T-helper 2 cell treated with Interferon-gamma antibody and Interleukin-4, amounts not matched to agents 100 ng/mL and 5 ng/mL, for 36 hours (primary cell): Measurements from ENCODE around the gene SPINDOC. TPM values are rescaled to one million over a fixed set of nuclear protein-coding genes. Genes with fewer than 3 reads are reported as not detected.
"Not testable (repeated sequence)": the region's sequence is repeated elsewhere in the genome, so short reads cannot be mapped to it uniquely, and the experiment has no call there.

ENCODE experiments used
- intact Hi-C: fragments of 100-400 bp; cut with micrococcal nuclease; formaldehyde crosslinking; loops from one replicate; pipeline ENCODE4 v1.15.1; 2023
- total RNA-seq: library from RNA; stranded (reverse); gene quantifications from 2 replicates; pipeline ENCODE4 v1.2.3, GENCODE V29; 2022

SPINDOC gene
- total RNA-seq, 1 donor from 2014 or later: 50.7 TPM

GRCh38 chr11:63783925-63784592 lies 29.2 kb upstream of the SPINDOC start:
- intact Hi-C loops: no loop called here

GRCh38 chr11:63785823-63786222 lies 27.4 kb upstream of the SPINDOC start:
- intact Hi-C loops: no loop called here

- intact Hi-C loops: no loop called here
These were observed 21.6 kb upstream of the SPINDOC start for GRCh38 chr11:63791495-63792167.

GRCh38 chr11:63793161-63793560 lies 20.1 kb upstream of the SPINDOC start:
- intact Hi-C loops: no loop called here

- intact Hi-C loops: no loop called here
These were observed 18.2 kb upstream of the SPINDOC start for GRCh38 chr11:63795066-63795465.

- intact Hi-C loops: no loop called here
These were observed 12.3 kb upstream of the SPINDOC start for GRCh38 chr11:63800921-63801320.

- intact Hi-C loops: no loop called here
These were observed 10.4 kb upstream of the SPINDOC start for GRCh38 chr11:63802637-63803414.

GRCh38 chr11:63804259-63804658 lies 9.0 kb upstream of the SPINDOC start:
- intact Hi-C loops: no loop called here

GRCh38 chr11:63805844-63806415 lies 7.3 kb upstream of the SPINDOC start:
- intact Hi-C loops: no loop called here

- intact Hi-C loops: not testable (repeated sequence)
These were observed 2.9 kb upstream of the SPINDOC start for GRCh38 chr11:63810383-63810782.

GRCh38 chr11:63811522-63811921 lies 1.7 kb upstream of the SPINDOC start:
- intact Hi-C loops: no loop called here

- intact Hi-C loops: loop anchor here (1.0 kb wide), 2 partner anchors 25 to 45 kb away; partner anchors contain the start of gene ZFTA
These were observed 517 bp downstream of the SPINDOC start for GRCh38 chr11:63813563-63814382.

- intact Hi-C loops: no loop called here
These were observed 1.1 kb downstream of the SPINDOC start for GRCh38 chr11:63814383-63814736.

GRCh38 chr11:63816166-63816565 lies 2.9 kb downstream of the SPINDOC start:
- intact Hi-C loops: no loop called here

GRCh38 chr11:63816732-63817131 lies 3.5 kb downstream of the SPINDOC start:
- intact Hi-C loops: no loop called here

- intact Hi-C loops: no loop called here
These were observed 4.7 kb downstream of the SPINDOC start for GRCh38 chr11:63817758-63818498.

- intact Hi-C loops: no loop called here
These were observed 5.4 kb downstream of the SPINDOC start for GRCh38 chr11:63818609-63819008.

GRCh38 chr11:63821411-63821810 lies 8.2 kb downstream of the SPINDOC start:
- intact Hi-C loops: no loop called here

GRCh38 chr11:63826471-63827190 lies 13.4 kb downstream of the SPINDOC start:
- intact Hi-C loops: no loop called here
